Measurements from ENCODE around the gene CPA1. TPM values are rescaled to one million over a fixed set of nuclear protein-coding genes. Genes with fewer than 3 reads are reported as not detected.

CPA1 gene
- total RNA-seq, 1 donor from 2014 or later: 0.41 TPM

GRCh38 chr7:130433301-130433700 lies 53.0 kb downstream of the CPA1 start:
- peaks cover 8% of the 10 kb centered on the region for H3K4me1 Mint-ChIP-seq (ENCODE audit: unreplicated experiment)

GRCh38 chr7:130435311-130435854 lies 55.1 kb downstream of the CPA1 start:
- H3K27me3 Mint-ChIP-seq: no peaks in the 10 kb centered on the region
- H3K4me3 Mint-ChIP-seq: no peak overlapping the region
- no peak for DNase-seq (ENCODE audit: extremely low spot score, unreplicated experiment)
- TF ChIP-seq CTCF (conservative IDR thresholded peaks at IDR 0.05): no peak
- peaks cover 11% of the 10 kb centered on the region for H3K9me3 Mint-ChIP-seq
- H3K4me1 Mint-ChIP-seq (ENCODE audit: unreplicated experiment): peaks cover 21% of the 10 kb centered on the region
- no peak overlapping the region for H3K27ac Mint-ChIP-seq
- H3K36me3 Mint-ChIP-seq: peaks cover 26% of the 10 kb centered on the region

More at GRCh38 chr7:130433301-130433700, 53.0 kb downstream of the CPA1 start:
- Mint-ChIP-seq H3K36me3 (peaks cover 18% of the 10 kb centered on the region), H3K27me3 (no peaks in the 10 kb centered on the region), H3K4me3 (no peak overlapping the region), H3K9me3 (peaks cover 9% of the 10 kb centered on the region), H3K27ac (no peak overlapping the region)
- DNase-seq (ENCODE audit: extremely low spot score, unreplicated experiment): no peak
- TF ChIP-seq CTCF (conservative IDR thresholded peaks at IDR 0.05): no peak

GRCh38 chr7:130436253-130436652 lies 56.0 kb downstream of the CPA1 start:
- DNase-seq (ENCODE audit: extremely low spot score, unreplicated experiment): no peak
- no peak overlapping the region for H3K27ac Mint-ChIP-seq
- no peak overlapping the region for H3K4me3 Mint-ChIP-seq
- peaks cover 18% of the 10 kb centered on the region for H3K9me3 Mint-ChIP-seq
- H3K27me3 Mint-ChIP-seq: no peaks in the 10 kb centered on the region
- TF ChIP-seq CTCF (conservative IDR thresholded peaks at IDR 0.05): no peak
- peaks cover 32% of the 10 kb centered on the region for H3K36me3 Mint-ChIP-seq
- H3K4me1 Mint-ChIP-seq (ENCODE audit: unreplicated experiment): peaks cover 29% of the 10 kb centered on the region

Other genes with a start within 250 kb of the CPA1 start
- gene TMEM209, start 175.1 kb upstream of the CPA1 start, total RNA-seq (ENCODE audit: low replicate concordance): 25.1 and 36.1 TPM in 2 replicates
- gene SSMEM1, start 172.6 kb upstream of the CPA1 start, total RNA-seq (ENCODE audit: low replicate concordance): not detected in 2 replicates
- gene CPA2, start 113.6 kb upstream of the CPA1 start, total RNA-seq (ENCODE audit: low replicate concordance): 16.3 and 19.8 TPM in 2 replicates
- gene CPA4, start 87.3 kb upstream of the CPA1 start, total RNA-seq (ENCODE audit: low replicate concordance): 7.4 and 17.4 TPM in 2 replicates
- gene CPA5, start 35.7 kb upstream of the CPA1 start, total RNA-seq (ENCODE audit: low replicate concordance): 0.68 TPM in 1 of 2 replicates, not detected in the other
- 20.1 and 33.0 TPM in 2 replicates for gene CEP41, start 60.5 kb downstream of the CPA1 start, total RNA-seq (ENCODE audit: low replicate concordance)
- gene MEST, start 111.6 kb downstream of the CPA1 start, total RNA-seq (ENCODE audit: low replicate concordance): 489 and 572 TPM in 2 replicates

All from type B pancreatic cell (in vitro differentiated cells).